ENCODE results near the gene OR5W2. TPM values are rescaled to one million over a fixed set of nuclear protein-coding genes. Genes with fewer than 3 reads are reported as not detected.

The OR5W2 gene
- total RNA-seq: not detected in 2 replicates

DNA sequence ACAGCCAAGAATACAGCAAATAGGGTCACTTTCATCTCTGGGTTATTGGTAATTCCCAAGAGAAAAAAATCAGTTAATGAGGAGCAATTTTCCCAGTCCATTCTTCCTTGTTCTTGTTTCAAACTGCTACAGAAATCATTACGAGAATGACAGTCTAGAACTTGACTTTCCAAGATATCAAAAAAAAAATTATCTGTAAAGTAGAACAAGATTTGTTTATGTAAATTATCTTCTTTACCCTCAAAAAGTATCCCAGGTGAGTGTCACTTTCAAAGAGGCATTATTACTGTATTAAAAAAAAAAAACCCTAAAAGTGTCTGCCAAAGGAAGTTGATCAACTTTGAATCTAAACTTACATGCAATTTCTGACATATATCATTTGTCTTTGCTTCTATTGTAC, at the start of gene OR5W2:
TSS of gene OR5W2 (minus strand) at position 101 of the 400 bp plus-strand sequence. CDS start at position 101, 0 bp downstream.

GRCh38 chr11:55936300-55936699, 21.9 kb upstream of the OR5W2 start, which contains the start of gene OR5I1:
OR5I1 (minus strand) TSS chr11:55936400; CDS start chr11:55936400, 0 bp downstream.

DNA sequence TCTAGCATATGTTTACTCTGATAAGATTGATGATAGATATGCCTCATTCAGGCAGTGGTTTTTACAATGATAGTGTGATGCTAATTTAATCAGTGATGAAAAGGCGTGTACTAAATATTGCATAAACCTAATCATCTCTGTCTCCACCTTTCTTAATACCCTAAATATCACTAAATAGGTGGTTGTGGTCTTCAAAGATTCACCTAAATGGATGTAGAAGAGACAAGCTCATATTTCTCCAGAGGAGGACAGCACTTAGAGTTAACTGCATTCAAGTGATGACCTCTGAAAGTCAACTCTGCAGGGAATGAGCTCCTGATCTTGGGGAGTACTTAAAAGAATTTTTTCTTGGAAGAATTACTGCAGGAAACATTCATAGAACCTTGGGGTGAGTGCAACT, 31.4 kb downstream of the OR5W2 start, which contains the start of gene TRIM51:
TSS of gene TRIM51 (plus strand) at position 301 of the 400 bp plus-strand sequence. CDS start 2,132 bp downstream, outside the sequence.

Other genes with a start within 250 kb of the OR5W2 start
- gene OR5D13, start 141.1 kb downstream of the OR5W2 start, total RNA-seq: not detected in 2 replicates
- not detected in 2 replicates for gene OR5D14, start 119.0 kb downstream of the OR5W2 start, total RNA-seq
- gene OR5L1, start 103.2 kb downstream of the OR5W2 start, total RNA-seq: not detected in 2 replicates
- gene OR5D18, start 95.0 kb downstream of the OR5W2 start, total RNA-seq: not detected in 2 replicates
- not detected in 2 replicates for gene OR5L2, start 87.4 kb downstream of the OR5W2 start, total RNA-seq
- gene OR5D16, start 75.8 kb downstream of the OR5W2 start, total RNA-seq: not detected in 2 replicates
- not detected in 2 replicates for gene TRIM51, start 31.3 kb downstream of the OR5W2 start, total RNA-seq
- gene OR5I1, start 21.8 kb upstream of the OR5W2 start, total RNA-seq: not detected in 2 replicates
- not detected in 2 replicates for gene OR10AG1, start 55.4 kb upstream of the OR5W2 start, total RNA-seq
- not detected in 2 replicates for gene OR5F1, start 80.0 kb upstream of the OR5W2 start, total RNA-seq
- gene OR5AS1, start 113.1 kb upstream of the OR5W2 start, total RNA-seq: not detected in 2 replicates
- not detected in 2 replicates for gene OR8I2, start 178.7 kb upstream of the OR5W2 start, total RNA-seq
- gene OR8H2, start 189.1 kb upstream of the OR5W2 start, total RNA-seq: not detected in 2 replicates
- not detected in 2 replicates for gene OR8H3, start 207.8 kb upstream of the OR5W2 start, total RNA-seq
- gene OR8J3, start 225.6 kb upstream of the OR5W2 start, total RNA-seq: not detected in 2 replicates
- not detected in 2 replicates for gene OR8K5, start 245.7 kb upstream of the OR5W2 start, total RNA-seq

All from regular cardiac myocyte (primary cell).